GM11168 (cell line): Measurements from ENCODE around the gene CRYBG1.
"Not testable (repeated sequence)": the region's sequence is repeated elsewhere in the genome, so short reads cannot be mapped to it uniquely, and the experiment has no call there.

Source experiments
- in situ Hi-C: fragments of 300-500 bp; cut with MboI; formaldehyde crosslinking; loops from one replicate; pipeline ENCODE4 v1.12.0; 2022; ENCODE audit warnings: low sequenced_read_pairs; ENCODE audit not compliant: unreplicated experiment

Gene CRYBG1

GRCh38 chr6:106369739-106370138 lies 9.2 kb downstream of the CRYBG1 start:
- in situ Hi-C loops = loop anchor here (10.0 kb wide), 1 partner anchor 195 kb away; no protein-coding TSS in a partner anchor

GRCh38 chr6:106370639-106371038 lies 10.1 kb downstream of the CRYBG1 start:
- in situ Hi-C loops = no loop called here

- in situ Hi-C loops = no loop called here
Measured at GRCh38 chr6:106372838-106373501, 12.5 kb downstream of the CRYBG1 start.

- in situ Hi-C loops = no loop called here
Measured at GRCh38 chr6:106373502-106374239, 13.2 kb downstream of the CRYBG1 start.

- in situ Hi-C loops = no loop called here
Measured at GRCh38 chr6:106377061-106377540, 16.6 kb downstream of the CRYBG1 start.

GRCh38 chr6:106379951-106380350 lies 19.4 kb downstream of the CRYBG1 start:
- in situ Hi-C loops = no loop called here

- in situ Hi-C loops = no loop called here
Measured at GRCh38 chr6:106380407-106380806, 19.9 kb downstream of the CRYBG1 start.

- in situ Hi-C loops = no loop called here
Measured at GRCh38 chr6:106381223-106381622, 20.7 kb downstream of the CRYBG1 start.

GRCh38 chr6:106381881-106382280 lies 21.4 kb downstream of the CRYBG1 start:
- in situ Hi-C loops = no loop called here

- in situ Hi-C loops = no loop called here
Measured at GRCh38 chr6:106383573-106383972, 23.1 kb downstream of the CRYBG1 start.

- in situ Hi-C loops = no loop called here
Measured at GRCh38 chr6:106385530-106385929, 25.0 kb downstream of the CRYBG1 start.

GRCh38 chr6:106387875-106388274 lies 27.4 kb downstream of the CRYBG1 start:
- in situ Hi-C loops = no loop called here

- in situ Hi-C loops = no loop called here
Measured at GRCh38 chr6:106390088-106390487, 29.6 kb downstream of the CRYBG1 start.

- in situ Hi-C loops = no loop called here
Measured at GRCh38 chr6:106396426-106397220, 36.1 kb downstream of the CRYBG1 start.

GRCh38 chr6:106397431-106397830 lies 36.9 kb downstream of the CRYBG1 start:
- in situ Hi-C loops = no loop called here

GRCh38 chr6:106398621-106399020 lies 38.1 kb downstream of the CRYBG1 start:
- in situ Hi-C loops = no loop called here

GRCh38 chr6:106405044-106405443 lies 44.5 kb downstream of the CRYBG1 start:
- in situ Hi-C loops = not testable (repeated sequence)

GRCh38 chr6:106411056-106411455 lies 50.5 kb downstream of the CRYBG1 start:
- in situ Hi-C loops = no loop called here

GRCh38 chr6:106411643-106412200 lies 51.2 kb downstream of the CRYBG1 start:
- in situ Hi-C loops = no loop called here

- in situ Hi-C loops = no loop called here
Measured at GRCh38 chr6:106413016-106413415, 52.5 kb downstream of the CRYBG1 start.

GRCh38 chr6:106413722-106414121 lies 53.2 kb downstream of the CRYBG1 start:
- in situ Hi-C loops = no loop called here
